ENCODE measurements around the gene GALNT10.

DNA sequence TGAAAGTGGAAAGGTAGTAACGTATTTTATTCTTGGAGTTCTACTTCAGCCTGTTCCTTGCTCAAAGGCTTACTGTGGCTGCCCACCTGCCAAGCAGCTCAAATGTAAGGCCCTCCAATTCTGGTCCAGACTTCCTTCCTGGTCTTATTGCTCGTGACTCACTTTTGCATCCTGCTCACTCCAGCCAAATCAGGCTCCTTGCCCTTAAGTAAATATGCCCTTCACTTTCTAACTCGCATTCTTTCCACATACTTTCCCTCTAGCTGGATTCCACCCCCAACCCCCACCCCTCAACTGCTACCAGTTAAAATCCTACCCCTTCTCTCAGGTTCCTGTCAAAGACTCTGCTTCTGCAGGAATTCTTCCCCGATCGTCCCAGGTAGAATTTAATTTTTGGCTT, 96.6 kb downstream of the GALNT10 start:
- TF ChIP-seq, protein P1, sequence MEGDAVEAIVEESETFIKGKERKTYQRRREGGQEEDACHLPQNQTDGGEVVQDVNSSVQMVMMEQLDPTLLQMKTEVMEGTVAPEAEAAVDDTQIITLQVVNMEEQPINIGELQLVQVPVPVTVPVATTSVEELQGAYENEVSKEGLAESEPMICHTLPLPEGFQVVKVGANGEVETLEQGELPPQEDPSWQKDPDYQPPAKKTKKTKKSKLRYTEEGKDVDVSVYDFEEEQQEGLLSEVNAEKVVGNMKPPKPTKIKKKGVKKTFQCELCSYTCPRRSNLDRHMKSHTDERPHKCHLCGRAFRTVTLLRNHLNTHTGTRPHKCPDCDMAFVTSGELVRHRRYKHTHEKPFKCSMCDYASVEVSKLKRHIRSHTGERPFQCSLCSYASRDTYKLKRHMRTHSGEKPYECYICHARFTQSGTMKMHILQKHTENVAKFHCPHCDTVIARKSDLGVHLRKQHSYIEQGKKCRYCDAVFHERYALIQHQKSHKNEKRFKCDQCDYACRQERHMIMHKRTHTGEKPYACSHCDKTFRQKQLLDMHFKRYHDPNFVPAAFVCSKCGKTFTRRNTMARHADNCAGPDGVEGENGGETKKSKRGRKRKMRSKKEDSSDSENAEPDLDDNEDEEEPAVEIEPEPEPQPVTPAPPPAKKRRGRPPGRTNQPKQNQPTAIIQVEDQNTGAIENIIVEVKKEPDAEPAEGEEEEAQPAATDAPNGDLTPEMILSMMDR (IDR thresholded peaks at IDR 0.05), result no peak
- TF ChIP-seq, protein P2, sequence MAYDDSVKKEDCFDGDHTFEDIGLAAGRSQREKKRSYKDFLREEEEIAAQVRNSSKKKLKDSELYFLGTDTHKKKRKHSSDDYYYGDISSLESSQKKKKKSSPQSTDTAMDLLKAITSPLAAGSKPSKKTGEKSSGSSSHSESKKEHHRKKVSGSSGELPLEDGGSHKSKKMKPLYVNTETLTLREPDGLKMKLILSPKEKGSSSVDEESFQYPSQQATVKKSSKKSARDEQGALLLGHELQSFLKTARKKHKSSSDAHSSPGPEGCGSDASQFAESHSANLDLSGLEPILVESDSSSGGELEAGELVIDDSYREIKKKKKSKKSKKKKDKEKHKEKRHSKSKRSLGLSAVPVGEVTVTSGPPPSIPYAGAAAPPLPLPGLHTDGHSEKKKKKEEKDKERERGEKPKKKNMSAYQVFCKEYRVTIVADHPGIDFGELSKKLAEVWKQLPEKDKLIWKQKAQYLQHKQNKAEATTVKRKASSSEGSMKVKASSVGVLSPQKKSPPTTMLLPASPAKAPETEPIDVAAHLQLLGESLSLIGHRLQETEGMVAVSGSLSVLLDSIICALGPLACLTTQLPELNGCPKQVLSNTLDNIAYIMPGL (CRISPR knock-in tag; IDR thresholded peaks at IDR 0.05), result no peak
- TF ChIP-seq, protein P3, sequence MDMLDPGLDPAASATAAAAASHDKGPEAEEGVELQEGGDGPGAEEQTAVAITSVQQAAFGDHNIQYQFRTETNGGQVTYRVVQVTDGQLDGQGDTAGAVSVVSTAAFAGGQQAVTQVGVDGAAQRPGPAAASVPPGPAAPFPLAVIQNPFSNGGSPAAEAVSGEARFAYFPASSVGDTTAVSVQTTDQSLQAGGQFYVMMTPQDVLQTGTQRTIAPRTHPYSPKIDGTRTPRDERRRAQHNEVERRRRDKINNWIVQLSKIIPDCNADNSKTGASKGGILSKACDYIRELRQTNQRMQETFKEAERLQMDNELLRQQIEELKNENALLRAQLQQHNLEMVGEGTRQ (CRISPR knock-in tag; IDR thresholded peaks at IDR 0.05), result no peak
- TF ChIP-seq TEAD4 (CRISPR knock-in tag; IDR thresholded peaks at IDR 0.05), result no peak
- no peak for TF ChIP-seq ZNF671 (CRISPR knock-in tag; IDR thresholded peaks at IDR 0.05)
- no peak for TF ChIP-seq CREB1 (CRISPR knock-in tag; IDR thresholded peaks at IDR 0.05)
- TF ChIP-seq, protein P4, sequence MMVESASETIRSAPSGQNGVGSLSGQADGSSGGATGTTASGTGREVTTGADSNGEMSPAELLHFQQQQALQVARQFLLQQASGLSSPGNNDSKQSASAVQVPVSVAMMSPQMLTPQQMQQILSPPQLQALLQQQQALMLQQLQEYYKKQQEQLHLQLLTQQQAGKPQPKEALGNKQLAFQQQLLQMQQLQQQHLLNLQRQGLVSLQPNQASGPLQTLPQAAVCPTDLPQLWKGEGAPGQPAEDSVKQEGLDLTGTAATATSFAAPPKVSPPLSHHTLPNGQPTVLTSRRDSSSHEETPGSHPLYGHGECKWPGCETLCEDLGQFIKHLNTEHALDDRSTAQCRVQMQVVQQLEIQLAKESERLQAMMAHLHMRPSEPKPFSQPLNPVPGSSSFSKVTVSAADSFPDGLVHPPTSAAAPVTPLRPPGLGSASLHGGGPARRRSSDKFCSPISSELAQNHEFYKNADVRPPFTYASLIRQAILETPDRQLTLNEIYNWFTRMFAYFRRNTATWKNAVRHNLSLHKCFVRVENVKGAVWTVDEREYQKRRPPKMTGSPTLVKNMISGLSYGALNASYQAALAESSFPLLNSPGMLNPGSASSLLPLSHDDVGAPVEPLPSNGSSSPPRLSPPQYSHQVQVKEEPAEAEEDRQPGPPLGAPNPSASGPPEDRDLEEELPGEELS (CRISPR knock-in tag; IDR thresholded peaks at IDR 0.05), result no peak

Measured in WTC11 (cell line).